Measurements from ENCODE around the gene ACVR2A. TPM values are rescaled to one million over a fixed set of nuclear protein-coding genes. Genes with fewer than 3 reads are reported as not detected.

ACVR2A gene
- total RNA-seq, 1 donor from 2014 or later = 6.5 TPM

DNA sequence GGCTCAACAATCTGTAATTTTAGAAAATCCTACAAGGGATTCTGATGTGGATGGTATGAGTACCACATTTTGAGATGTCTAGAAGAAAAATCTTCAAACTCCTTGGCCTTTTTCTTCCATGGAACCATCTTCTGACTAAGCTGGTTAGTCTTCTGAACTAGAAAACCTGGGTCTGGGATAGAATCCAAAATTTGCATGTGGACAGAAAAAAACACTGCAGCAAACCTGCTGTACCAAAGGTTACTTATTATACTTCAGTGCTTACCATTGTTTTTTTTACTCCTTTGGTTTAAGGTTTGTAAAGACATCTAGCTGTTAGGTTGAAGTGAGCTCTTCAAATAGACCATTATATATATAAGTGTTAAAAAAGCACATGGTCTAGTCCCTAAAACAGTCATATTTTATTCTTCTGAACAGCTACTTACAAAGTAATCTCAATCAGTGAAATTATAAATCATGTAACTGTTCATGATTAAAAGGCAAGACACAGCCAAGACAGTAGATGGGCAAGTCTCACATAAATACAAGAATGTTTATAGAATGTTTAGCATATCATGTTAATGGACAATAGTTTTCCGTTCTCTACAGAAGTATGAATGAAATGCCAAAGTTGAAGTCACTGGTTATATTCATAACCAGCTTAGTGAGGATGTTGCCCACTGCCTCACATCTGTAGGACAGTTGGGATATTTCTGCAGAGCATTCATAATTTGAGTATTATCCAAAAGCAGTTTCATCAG lies 90.2 kb downstream of the ACVR2A start:
- TF ChIP-seq, protein P1, sequence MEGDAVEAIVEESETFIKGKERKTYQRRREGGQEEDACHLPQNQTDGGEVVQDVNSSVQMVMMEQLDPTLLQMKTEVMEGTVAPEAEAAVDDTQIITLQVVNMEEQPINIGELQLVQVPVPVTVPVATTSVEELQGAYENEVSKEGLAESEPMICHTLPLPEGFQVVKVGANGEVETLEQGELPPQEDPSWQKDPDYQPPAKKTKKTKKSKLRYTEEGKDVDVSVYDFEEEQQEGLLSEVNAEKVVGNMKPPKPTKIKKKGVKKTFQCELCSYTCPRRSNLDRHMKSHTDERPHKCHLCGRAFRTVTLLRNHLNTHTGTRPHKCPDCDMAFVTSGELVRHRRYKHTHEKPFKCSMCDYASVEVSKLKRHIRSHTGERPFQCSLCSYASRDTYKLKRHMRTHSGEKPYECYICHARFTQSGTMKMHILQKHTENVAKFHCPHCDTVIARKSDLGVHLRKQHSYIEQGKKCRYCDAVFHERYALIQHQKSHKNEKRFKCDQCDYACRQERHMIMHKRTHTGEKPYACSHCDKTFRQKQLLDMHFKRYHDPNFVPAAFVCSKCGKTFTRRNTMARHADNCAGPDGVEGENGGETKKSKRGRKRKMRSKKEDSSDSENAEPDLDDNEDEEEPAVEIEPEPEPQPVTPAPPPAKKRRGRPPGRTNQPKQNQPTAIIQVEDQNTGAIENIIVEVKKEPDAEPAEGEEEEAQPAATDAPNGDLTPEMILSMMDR (conservative IDR thresholded peaks at IDR 0.05; ENCODE audit: low read depth, low read length) = no peak
- peak; percentile 39 for DNase-seq (ENCODE audit: low read depth)
- no peak overlapping the region for H3K4me3 ChIP-seq (ENCODE audit: low read depth, low read length)

DNA sequence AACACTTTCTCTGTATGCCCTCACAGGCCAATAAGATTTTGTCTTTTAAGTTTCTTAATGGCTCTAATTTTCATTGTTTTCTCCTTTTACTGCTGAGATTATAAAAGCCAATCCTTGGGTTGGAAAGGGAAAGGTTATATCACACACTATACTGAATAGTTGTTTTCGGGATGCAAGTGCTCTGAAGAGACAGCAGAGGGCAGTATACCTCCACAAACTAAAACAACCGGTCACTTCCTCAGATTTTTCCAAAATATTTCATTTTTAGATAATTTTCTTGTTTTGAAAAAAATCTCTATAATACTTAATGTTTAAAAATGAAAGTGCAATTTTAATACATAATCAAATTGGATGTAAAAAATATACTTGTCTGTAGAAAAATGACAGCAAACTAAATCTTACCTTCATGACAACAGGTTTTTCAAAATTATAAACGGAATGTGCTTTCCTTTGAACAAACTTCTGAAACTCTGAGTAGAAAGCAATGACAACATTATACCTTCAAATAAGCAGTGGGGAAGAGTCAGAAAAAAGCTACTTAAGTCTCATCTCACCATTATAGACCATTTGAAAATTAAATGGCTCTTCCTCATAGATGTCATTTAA lies 93.0 kb downstream of the ACVR2A start:
- H3K4me3 ChIP-seq (ENCODE audit: low read depth, low read length) = no peak overlapping the region
- TF ChIP-seq, protein P1 (conservative IDR thresholded peaks at IDR 0.05; ENCODE audit: low read depth, low read length) = peak; percentile 92
- DNase-seq (ENCODE audit: low read depth) = no peak

DNA sequence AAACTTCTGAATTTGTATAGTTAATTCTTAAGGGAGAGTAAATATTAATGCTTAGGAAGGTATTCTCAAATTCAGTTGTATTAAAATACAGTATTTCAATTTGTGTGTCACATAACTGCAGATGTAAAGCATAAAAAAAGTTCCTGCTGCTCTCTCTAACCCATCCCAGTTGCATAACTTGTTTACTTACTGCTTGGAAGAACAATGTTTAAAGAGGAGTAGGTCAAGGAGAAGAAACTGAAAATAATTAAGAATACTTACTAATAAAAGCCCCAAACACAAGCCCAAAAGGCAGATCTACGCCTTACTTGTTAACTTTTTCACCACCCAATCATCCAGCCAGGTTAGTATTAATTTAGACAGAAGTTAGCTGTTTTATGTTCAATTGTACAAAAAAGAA lies 94.5 kb downstream of the ACVR2A start:
- H3K4me3 ChIP-seq (ENCODE audit: low read depth, low read length) = no peak overlapping the region
- no peak for DNase-seq (ENCODE audit: low read depth)
- TF ChIP-seq, protein P1 (conservative IDR thresholded peaks at IDR 0.05; ENCODE audit: low read depth, low read length) = no peak

DNA sequence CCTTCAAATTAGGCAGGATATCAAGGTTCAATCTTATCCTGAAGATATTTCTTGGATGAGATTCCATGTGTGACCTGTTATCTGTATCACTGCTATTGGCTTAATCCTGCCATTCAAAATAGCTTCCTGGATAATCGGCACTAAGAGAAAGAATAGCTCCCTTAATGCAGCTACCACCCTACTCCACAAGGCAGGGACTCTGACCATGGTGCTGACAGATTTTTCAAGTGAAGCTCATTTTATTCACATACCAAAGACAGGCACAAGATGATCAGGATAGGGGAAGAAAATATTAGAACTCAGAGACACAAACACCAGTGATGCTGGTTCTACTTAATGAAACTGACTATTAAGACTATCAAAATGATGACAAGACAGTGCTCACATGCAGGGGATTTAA lies 100.8 kb downstream of the ACVR2A start:
- TF ChIP-seq, protein P1 (conservative IDR thresholded peaks at IDR 0.05; ENCODE audit: low read depth, low read length) = no peak
- no peak overlapping the region for H3K4me3 ChIP-seq (ENCODE audit: low read depth, low read length)
- DNase-seq (ENCODE audit: low read depth) = no peak

DNA sequence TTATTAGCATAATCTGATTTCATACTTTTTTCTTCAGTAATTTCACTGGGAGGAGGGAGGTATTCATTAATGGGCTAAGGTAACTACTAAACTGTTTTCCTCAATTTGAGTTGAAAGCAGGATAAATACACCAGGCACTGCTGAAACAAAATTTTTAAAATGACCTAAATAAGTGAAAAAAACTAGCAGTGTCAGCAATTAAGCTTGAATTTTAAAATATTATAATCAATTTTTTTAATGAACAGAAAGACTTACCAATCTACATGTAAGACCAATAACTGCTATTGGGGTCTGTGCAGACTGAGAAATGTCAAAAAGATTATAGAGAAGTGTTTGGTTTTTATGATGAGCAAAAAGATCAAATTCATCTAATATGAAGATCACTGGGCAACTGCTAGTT lies 107.3 kb downstream of the ACVR2A start:
- no peak for DNase-seq (ENCODE audit: low read depth)
- TF ChIP-seq, protein P1 (conservative IDR thresholded peaks at IDR 0.05; ENCODE audit: low read depth, low read length) = no peak
- no peak overlapping the region for H3K4me3 ChIP-seq (ENCODE audit: low read depth, low read length)

DNA sequence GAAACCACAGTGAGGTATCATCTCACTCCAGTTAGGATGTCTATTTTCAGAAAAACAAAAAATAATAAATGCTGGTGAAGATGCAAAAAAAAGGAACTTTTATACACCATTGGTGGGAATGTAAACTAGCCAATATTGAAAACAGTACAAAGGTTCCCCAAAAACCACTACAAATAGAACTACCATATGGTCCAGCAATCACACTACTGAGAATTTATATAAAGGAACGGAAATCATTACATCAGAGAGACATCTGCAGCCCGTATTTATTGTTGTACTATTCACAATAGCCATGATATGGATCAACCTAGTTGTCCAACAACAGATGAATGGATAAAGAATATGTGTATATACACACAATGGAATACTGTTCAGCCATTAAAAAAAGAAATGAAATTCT lies 123.7 kb downstream of the ACVR2A start:
- no peak for DNase-seq (ENCODE audit: low read depth)
- H3K4me3 ChIP-seq (ENCODE audit: low read depth, low read length) = no peak overlapping the region
- TF ChIP-seq, protein P1 (conservative IDR thresholded peaks at IDR 0.05; ENCODE audit: low read depth, low read length) = no peak

DNA sequence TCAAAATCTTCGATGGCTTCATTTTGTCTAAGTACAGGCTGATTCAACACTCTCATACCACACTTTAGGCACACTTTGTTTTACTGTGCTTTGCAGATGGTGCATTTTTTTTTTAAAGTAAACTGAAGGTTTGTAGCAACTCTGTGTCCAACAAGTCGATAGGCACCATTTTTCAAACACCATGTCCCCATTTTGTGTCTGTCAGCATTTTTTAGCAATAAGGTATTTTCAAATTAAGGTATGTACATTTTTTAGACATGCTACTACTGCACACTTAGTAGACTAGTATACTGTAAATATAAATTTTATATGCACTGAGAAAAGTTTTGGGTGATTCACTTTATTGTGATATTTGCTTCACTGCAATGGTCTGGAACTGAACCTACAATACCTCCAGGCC lies 131.3 kb downstream of the ACVR2A start:
- H3K4me3 ChIP-seq (ENCODE audit: low read depth, low read length) = no peak overlapping the region
- DNase-seq (ENCODE audit: low read depth) = no peak
- TF ChIP-seq, protein P1 (conservative IDR thresholded peaks at IDR 0.05; ENCODE audit: low read depth, low read length) = no peak

All from epithelial cell of proximal tubule (primary cell).